RWPE1 (cell line): Measurements from ENCODE around the gene NUDT9.
"Not testable (repeated sequence)": the region's sequence is repeated elsewhere in the genome, so short reads cannot be mapped to it uniquely, and the experiment has no call there.

Experiments used
- CTCF ChIA-PET: fragments of 350-600 bp; sonication (Branson Sonifier 250); formaldehyde crosslinking; extraction: SDS; loops from one replicate; lab custom pipeline; 2021; lab: Yijun Ruan, JAX
- POLR2A ChIA-PET: fragments of 400-600 bp; formaldehyde crosslinking; extraction: SDS; loops from one replicate; lab custom pipeline; 2020; ENCODE audit warnings: antibody characterized with exemption; ENCODE audit not compliant: low non-redundant PET; lab: Yijun Ruan, JAX
- DNase-seq: peaks from one replicate; pipeline ENCODE4 v3.0.0; 2012; ENCODE audit warnings: low spot score
- H3K27ac ChIP-seq: fragments of 450-650 bp; 2 replicates; pipeline ENCODE4 v1.5.1; 2017
- CTCF ChIP-seq: fragments of 450-650 bp; conservative IDR thresholded peaks from 2 replicates; pipeline ENCODE4 v1.5.1; 2017; ENCODE audit warnings: low read depth, mild to moderate bottlenecking

The NUDT9 gene

GRCh38 chr4:87423317-87424098, 1.1 kb downstream of the NUDT9 start:
- DNase-seq = peak; percentile 24
- POLR2A ChIA-PET = no interaction called here
- H3K27ac ChIP-seq = peak overlapping the region; percentile 96
- CTCF ChIA-PET = interaction anchor here (0.6 to 1.1 kb wide), 2 partner anchors 13 to 47 kb away, joined by 3 read pairs; no protein-coding TSS in a partner anchor
- peak; percentile 40 for TF ChIP-seq CTCF

- POLR2A ChIA-PET, DNase-seq: not testable (repeated sequence)
- H3K27ac ChIP-seq = peak overlapping the region; percentile 23; the same call in 1 of the 2 replicates
- CTCF ChIA-PET = interaction anchor here (0.6 to 1.1 kb wide), 3 partner anchors 12 to 239 kb away, joined by 3 to 4 read pairs (median 3); no protein-coding TSS in a partner anchor
These were observed 1.7 kb downstream of the NUDT9 start for GRCh38 chr4:87424099-87424543.

- CTCF ChIA-PET = no interaction called here
- TF ChIP-seq CTCF = no peak
- no peak overlapping the region for H3K27ac ChIP-seq
- POLR2A ChIA-PET = no interaction called here
- DNase-seq = no peak
These were observed 3.3 kb downstream of the NUDT9 start for GRCh38 chr4:87425711-87426110.

- CTCF ChIA-PET = no interaction called here
- DNase-seq = no peak
- POLR2A ChIA-PET = no interaction called here
- TF ChIP-seq CTCF = no peak
- no peak overlapping the region for H3K27ac ChIP-seq
These were observed 4.6 kb downstream of the NUDT9 start for GRCh38 chr4:87426865-87427517.

DNA sequence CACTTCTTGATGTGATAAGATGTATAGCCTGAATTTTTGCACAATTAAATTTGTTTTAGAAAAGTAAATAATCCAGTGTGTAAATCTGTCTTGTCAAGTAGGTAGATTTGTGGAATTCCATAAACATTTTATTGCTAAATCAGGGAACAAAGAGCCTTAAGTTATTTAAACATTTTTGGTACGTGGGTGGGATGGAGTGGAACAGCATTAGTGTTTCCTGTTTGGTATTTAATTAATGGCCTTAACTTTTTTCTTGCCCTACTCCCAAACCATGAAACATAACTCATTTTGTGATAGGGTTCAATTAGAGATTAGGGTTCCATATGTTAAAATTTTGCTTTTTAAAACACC, 5.1 kb downstream of the NUDT9 start:
- H3K27ac ChIP-seq = no peak overlapping the region
- TF ChIP-seq CTCF = no peak
- no peak for DNase-seq
- CTCF ChIA-PET = no interaction called here
- POLR2A ChIA-PET = no interaction called here

DNA sequence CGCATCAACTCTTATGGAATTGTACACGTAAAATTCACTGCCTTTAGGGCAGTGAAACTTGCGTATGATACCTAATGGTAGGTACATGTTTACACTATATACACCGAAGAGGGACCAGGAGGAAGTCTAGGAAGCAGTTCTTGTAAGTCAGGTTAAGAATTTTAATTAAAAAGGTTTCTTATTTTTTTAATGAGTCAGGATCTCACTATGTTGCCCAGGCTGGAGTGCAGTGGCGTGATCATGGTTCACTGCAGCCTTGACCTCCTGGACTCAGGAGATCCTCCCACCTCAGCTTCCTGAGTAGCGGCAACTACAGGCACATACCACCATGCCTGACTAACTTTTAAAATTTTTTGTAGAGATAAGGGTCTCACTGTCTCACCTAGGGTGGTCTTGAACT, 6.6 kb downstream of the NUDT9 start:
- no peak for TF ChIP-seq CTCF
- H3K27ac ChIP-seq = no peak overlapping the region
- CTCF ChIA-PET = no interaction called here
- DNase-seq = no peak
- POLR2A ChIA-PET = no interaction called here

DNA sequence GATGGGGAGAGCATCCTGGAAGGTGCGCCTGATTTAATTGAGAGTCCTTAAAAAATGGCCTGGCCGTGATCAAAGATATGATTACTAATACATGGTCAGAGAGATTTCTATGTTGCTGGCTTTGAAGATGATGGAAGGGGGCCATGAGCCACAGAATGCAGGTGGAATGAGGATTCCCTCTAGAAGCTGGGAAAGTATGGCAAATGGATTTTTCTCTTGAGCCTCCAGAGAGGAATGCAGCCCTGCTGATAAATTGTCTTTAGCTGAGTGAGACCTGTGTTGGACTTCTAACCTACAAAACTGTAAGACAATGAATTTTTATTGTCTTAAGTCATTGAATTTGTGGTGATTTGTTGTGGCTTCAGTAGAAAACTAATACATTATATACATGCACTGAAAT, 7.7 kb downstream of the NUDT9 start:
- CTCF ChIA-PET = interaction anchor here (0.9 kb wide), 1 partner anchor 19 kb away, joined by 3 read pairs; no protein-coding TSS in a partner anchor
- no peak for DNase-seq
- POLR2A ChIA-PET = no interaction called here

More for the DNA sequence above, 7.7 kb downstream of the NUDT9 start:
- H3K27ac ChIP-seq = no peak overlapping the region
- TF ChIP-seq CTCF = no peak
